Transverse colon (tissue), 4 donors: ENCODE measurements around the gene NSD1. TPM values are rescaled to one million over a fixed set of nuclear protein-coding genes. Genes with fewer than 3 reads are reported as not detected.

Source experiments
- DNase-seq: peaks from one replicate; pipeline ENCODE4 v3.0.0-alpha.2; 2019
- H3K27ac ChIP-seq, 4 donors: fragments of 200-600 bp; sonication (generic); 2 replicates each; pipeline ENCODE4 v1.5.1; 2016 to 2018; ENCODE audit warnings: inconsistent platforms in 4 of 4
- H3K27me3 ChIP-seq: fragments of 200-600 bp; sonication (generic); 2 replicates; pipeline ENCODE4 v1.5.1; 2017; ENCODE audit warnings: inconsistent platforms
- H3K36me3 ChIP-seq, 4 donors: fragments of 200-600 bp; sonication (generic); 2 replicates each; pipeline ENCODE4 v1.5.1; 2017 to 2019; ENCODE audit warnings: inconsistent platforms in 4 of 4
- H3K4me1 ChIP-seq, 4 donors: fragments of 200-600 bp; sonication (generic); 2 replicates each; pipeline ENCODE4 v1.5.1; 2017 to 2020; ENCODE audit warnings: inconsistent platforms in 4 of 4
- H3K4me3 ChIP-seq, 4 donors: fragments of 200-600 bp; sonication (generic); 1 replicate in 1 of 4; 2 replicates in 3 of 4; pipeline versions ENCODE4 v1.5.1 to v1.6.1; 2017 to 2019; ENCODE audit warnings: inconsistent platforms in 4 of 4
- H3K9me3 ChIP-seq, 2 donors: fragments of 200-600 bp; sonication (generic); 2 replicates each; pipeline ENCODE4 v1.5.1; 2017 to 2019; ENCODE audit warnings: inconsistent platforms in 2 of 2
- EP300 ChIP-seq: sonication (generic); formaldehyde crosslinking; IDR thresholded peaks from one replicate; pipeline ENCODE4 v1.6.1; 2017; ENCODE audit warnings: antibody characterized with exemption, low read depth
- POLR2A ChIP-seq: fragments of 450-650 bp; IDR thresholded peaks from one replicate; pipeline ENCODE4 v1.6.1; 2016; ENCODE audit warnings: antibody characterized with exemption, mild to moderate bottlenecking, moderate library complexity
- POLR2AphosphoS5 ChIP-seq, 3 donors: sonication (generic); formaldehyde crosslinking; IDR thresholded peaks; one replicate each; pipeline ENCODE4 v1.6.1; 2016; ENCODE audit warnings: antibody characterized with exemption in 3 of 3
- WGBS, 2 donors: methylation state at CpG; one replicate each; pipeline ENCODE4 v1.1.5; 2018; ENCODE audit warnings: low coverage in 1 of 2; 5-methylcytosine and 5-hydroxymethylcytosine counted together
- in situ Hi-C, 4 donors: fragments of 200-750 bp; cut with MboI; loops; one replicate each; pipeline versions ENCODE4 v1.15.0 to v1.15.1; 2017; ENCODE audit warnings: low sequenced_read_pairs in 3 of 4, low pct_ligation_motif_present in 1 of 4, low pct_unique_long_range_greater_than_20kb in 1 of 4
- intact Hi-C: fragments of 100-400 bp; cut with DNase I; formaldehyde crosslinking; loops from one replicate; pipeline ENCODE4 v1.15.1; 2023; ENCODE audit warnings: low total_unique reads
- total RNA-seq, 4 donors: library from RNA; depleted of rRNA; stranded (reverse); fragments of >200 nt; gene quantifications; one replicate each; pipeline ENCODE4 v1.1.0, GENCODE V29; 2016
- TF ChIP-seq, protein P1 (sequence below), 5 experiments: fragments of 200-600 bp in 3 of 5; fragments of 450-650 bp in 2 of 5; sonication (generic) in 3 of 5; IDR thresholded peaks; 1 replicate in 2 of 5; 2 replicates in 3 of 5; pipeline ENCODE4 v1.5.1; 2016 to 2017; ENCODE audit warnings: antibody characterized with exemption in 5 of 5, inconsistent platforms in 3 of 5, mild to moderate bottlenecking in 2 of 5, moderate library complexity in 1 of 5

Gene NSD1
- total RNA-seq, 4 donors from 2014 or later = 32.6 to 84.9 (median 60.7) TPM

DNA sequence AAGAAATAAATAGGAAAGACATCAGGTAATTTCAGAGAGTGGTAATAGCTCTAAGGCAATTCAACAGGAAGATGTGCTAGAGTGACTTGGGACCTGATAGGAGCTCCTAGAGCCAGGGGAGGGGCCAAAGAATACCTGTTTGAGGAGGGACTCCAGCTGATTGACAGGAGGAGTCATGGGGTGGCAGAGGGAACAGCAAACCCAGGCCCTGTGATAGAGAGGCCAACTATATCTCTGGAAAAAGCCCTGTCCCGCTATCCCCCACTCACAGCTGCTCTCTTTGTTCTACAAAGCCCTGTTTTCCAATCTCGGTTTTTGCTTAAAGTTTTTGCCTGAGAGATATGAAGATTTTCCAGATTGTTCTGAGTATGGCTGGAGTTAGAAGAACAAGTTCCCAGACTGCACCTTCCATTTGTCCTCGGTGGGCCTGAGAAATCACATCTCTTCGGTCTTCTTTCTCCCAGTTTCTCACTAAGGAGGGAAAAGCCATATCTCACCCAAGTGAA lies 9.0 kb upstream of the NSD1 start:
- no peak overlapping the region for H3K4me3 ChIP-seq
- no peak overlapping the region for H3K27ac ChIP-seq
- intact Hi-C loops (no loop called here), in situ Hi-C loops (loop anchor here in 1 of 4 donors (25.0 kb wide), 1 partner anchor 163 kb away; no protein-coding TSS in a partner anchor)
- TF ChIP-seq, protein P1, sequence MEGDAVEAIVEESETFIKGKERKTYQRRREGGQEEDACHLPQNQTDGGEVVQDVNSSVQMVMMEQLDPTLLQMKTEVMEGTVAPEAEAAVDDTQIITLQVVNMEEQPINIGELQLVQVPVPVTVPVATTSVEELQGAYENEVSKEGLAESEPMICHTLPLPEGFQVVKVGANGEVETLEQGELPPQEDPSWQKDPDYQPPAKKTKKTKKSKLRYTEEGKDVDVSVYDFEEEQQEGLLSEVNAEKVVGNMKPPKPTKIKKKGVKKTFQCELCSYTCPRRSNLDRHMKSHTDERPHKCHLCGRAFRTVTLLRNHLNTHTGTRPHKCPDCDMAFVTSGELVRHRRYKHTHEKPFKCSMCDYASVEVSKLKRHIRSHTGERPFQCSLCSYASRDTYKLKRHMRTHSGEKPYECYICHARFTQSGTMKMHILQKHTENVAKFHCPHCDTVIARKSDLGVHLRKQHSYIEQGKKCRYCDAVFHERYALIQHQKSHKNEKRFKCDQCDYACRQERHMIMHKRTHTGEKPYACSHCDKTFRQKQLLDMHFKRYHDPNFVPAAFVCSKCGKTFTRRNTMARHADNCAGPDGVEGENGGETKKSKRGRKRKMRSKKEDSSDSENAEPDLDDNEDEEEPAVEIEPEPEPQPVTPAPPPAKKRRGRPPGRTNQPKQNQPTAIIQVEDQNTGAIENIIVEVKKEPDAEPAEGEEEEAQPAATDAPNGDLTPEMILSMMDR (IDR thresholded peaks at IDR 0.05) = no peak
- TF ChIP-seq POLR2A (no peak), POLR2AphosphoS5 (IDR thresholded peaks at IDR 0.05) (no peak), EP300 (no peak)
- no peaks in the 10 kb centered on the region for H3K27me3 ChIP-seq
- whole genome bisulfite sequencing, 2 donors = 73 to 83% methylated on average over 3 to 4 of the region's 4 CpGs
- H3K9me3 ChIP-seq = no peaks in the 10 kb centered on the region
- DNase-seq = no peak
- H3K4me1 ChIP-seq = no peaks in the 10 kb centered on the region
- H3K36me3 ChIP-seq = no peaks in the 10 kb centered on the region

DNA sequence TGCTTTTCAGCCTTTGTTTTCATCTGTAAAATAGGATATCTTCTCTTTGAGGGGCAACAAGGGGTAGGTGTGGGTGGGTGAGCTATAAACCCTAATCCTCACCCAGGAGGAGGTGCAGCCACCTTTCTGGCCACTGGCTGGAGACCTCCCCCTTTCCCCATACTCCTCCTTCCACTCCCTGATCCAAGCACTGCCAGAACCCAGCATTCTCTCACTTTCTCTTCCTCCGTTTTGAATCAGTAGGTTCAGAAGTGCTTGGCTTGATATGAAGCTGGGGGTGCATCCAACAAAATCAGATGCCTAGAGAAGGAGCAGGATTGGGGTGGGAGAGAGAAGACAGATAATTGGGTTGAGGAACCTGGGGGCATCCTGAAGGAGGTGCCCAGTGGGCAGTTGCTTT lies 6.8 kb upstream of the NSD1 start:
- no peak for DNase-seq
- no peak overlapping the region for H3K4me3 ChIP-seq
- in situ Hi-C loops = loop anchor here in 1 of 4 donors (25.0 kb wide), 1 partner anchor 161 kb away; no protein-coding TSS in a partner anchor
- intact Hi-C loops = no loop called here
- H3K9me3 ChIP-seq = no peaks in the 10 kb centered on the region
- 77 to 85% methylated on average over 1 of the region's 1 CpG for WGBS, 2 donors
- H3K4me1 ChIP-seq = no peaks in the 10 kb centered on the region
- no peaks in the 10 kb centered on the region for H3K36me3 ChIP-seq
- no peak for TF ChIP-seq EP300
- no peak for TF ChIP-seq POLR2A
- TF ChIP-seq, protein P1 (IDR thresholded peaks at IDR 0.05) = no peak
- no peak for TF ChIP-seq POLR2AphosphoS5 (IDR thresholded peaks at IDR 0.05)
- no peak overlapping the region for H3K27ac ChIP-seq
- H3K27me3 ChIP-seq = no peaks in the 10 kb centered on the region

DNA sequence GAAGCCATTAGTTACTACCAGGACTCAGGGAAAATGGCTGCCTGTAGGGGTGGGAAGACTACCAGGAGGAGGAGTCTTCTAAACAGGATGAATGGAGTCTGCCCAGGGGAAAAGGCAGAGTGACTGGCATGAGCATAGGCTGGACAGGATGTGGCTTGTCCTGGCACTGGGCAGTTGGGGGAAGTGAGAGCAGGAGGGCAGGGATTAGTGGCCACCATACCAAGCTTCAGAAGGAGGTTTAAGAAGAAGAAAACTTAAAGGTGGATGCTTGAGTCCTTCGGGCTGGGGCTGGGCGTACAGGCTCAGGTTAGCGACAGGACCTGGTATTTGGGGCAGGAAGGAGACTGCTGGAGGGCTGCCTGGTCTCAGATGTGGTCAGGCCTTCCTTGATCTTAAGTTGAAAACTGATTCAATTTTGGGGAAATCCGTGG lies 5.0 kb upstream of the NSD1 start:
- intact Hi-C loops = no loop called here
- TF ChIP-seq EP300 (no peak), POLR2A (no peak), POLR2AphosphoS5 (IDR thresholded peaks at IDR 0.05) (no peak)
- TF ChIP-seq, protein P1 (IDR thresholded peaks at IDR 0.05) = no peak
- H3K9me3 ChIP-seq = no peaks in the 10 kb centered on the region
- H3K36me3 ChIP-seq = no peaks in the 10 kb centered on the region
- H3K4me3 ChIP-seq = no peak overlapping the region
- no peak overlapping the region for H3K27ac ChIP-seq
- DNase-seq = no peak
- no peaks in the 10 kb centered on the region for H3K27me3 ChIP-seq
- in situ Hi-C loops = loop anchor here in 1 of 4 donors (25.0 kb wide), 1 partner anchor 159 kb away; no protein-coding TSS in a partner anchor
- 80% methylated on average over 4 of the region's 4 CpGs; no CpG with 5 or more reads in 1 of the 2 donors for WGBS, 2 donors
- peaks cover 0 to 7% (median 0%) of the 10 kb centered on the region in 4 donors for H3K4me1 ChIP-seq

DNA sequence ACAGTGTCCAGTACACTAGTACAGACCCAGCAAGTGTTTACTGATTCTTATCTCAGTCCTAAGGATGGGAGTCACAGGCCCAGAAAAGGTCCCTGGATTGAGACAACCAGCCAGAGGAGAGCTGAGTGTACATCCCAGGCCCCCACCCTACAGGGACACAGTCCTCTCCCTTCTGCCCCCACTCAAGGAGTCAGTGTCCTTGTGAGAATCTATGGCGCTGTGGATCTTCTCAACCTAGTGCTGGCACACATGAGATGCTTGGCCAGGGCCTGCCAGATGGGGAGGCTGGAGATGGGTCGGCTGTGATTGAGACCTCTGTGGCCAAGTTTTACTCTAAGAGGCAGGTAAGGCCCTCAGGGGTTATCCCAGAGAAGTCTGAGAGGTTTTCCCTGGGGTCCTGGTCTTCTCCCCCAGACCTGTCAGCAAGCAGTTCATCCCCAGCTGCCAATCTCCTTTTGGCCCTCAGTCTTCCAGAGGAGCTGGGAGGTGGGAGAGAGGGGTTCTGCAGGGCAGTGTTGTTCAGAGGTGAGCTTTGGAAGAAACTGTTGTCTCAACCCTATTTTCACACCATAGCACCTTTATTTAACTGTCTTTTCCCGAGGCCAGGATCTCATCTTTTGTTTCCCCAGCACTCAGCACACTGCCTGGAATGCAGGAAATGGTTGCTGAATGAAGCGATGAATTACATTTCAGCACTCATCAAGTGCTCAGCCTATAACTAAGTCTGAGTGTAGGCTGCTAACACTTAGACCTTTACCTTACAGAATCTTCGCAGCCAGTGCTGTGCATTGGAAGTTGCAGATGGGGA lies 3.2 kb upstream of the NSD1 start:
- no peak overlapping the region for H3K27ac ChIP-seq
- DNase-seq = no peak
- H3K4me3 ChIP-seq = no peak overlapping the region
- WGBS, 2 donors = 80 to 84% methylated on average over 3 to 5 of the region's 5 CpGs
- in situ Hi-C loops = loop anchor here in 1 of 4 donors (25.0 kb wide), 1 partner anchor 157 kb away; no protein-coding TSS in a partner anchor
- H3K9me3 ChIP-seq = no peaks in the 10 kb centered on the region
- no peak for TF ChIP-seq POLR2A
- TF ChIP-seq POLR2AphosphoS5 (IDR thresholded peaks at IDR 0.05) = no peak
- TF ChIP-seq, protein P1 (IDR thresholded peaks at IDR 0.05) = no peak
- TF ChIP-seq EP300 = no peak
- no peaks in the 10 kb centered on the region for H3K27me3 ChIP-seq
- peaks cover 8 to 18% (median 9%) of the 10 kb centered on the region in 4 donors for H3K4me1 ChIP-seq
- peaks cover 0 to 1% (median 0%) of the 10 kb centered on the region in 4 donors for H3K36me3 ChIP-seq
- intact Hi-C loops = no loop called here
